ENCODE data around the gene SERPINB7.

DNA sequence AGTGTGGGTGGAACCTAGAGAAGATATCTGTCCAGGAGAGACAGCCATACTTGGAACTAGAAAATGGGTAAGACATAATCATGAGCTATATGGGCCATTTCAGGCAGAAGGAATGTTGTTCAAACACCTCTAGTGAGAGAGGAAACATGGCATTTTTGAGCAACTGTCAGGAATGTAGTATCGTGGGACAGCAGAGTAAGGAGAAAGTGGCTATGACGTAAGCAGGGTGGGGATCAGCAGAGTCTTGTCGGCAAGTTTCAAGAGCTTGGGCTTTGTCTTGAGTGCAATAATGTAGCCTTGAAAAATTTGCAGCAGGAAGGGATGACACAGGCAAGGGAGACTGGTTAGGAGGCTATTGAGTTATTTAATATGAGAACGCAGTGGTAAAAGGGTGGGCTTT is 20.4 kb downstream of the SERPINB7 start:
- TF ChIP-seq POLR2AphosphoS5 (IDR thresholded peaks at IDR 0.05; ENCODE audit: low read depth, low read length) (no peak), TAF1 (IDR thresholded peaks at IDR 0.05; ENCODE audit: borderline replicate concordance, insufficient read depth, low read length) (no peak), FOXP2 (optimal IDR thresholded peaks at IDR 0.05; ENCODE audit: borderline replicate concordance, extremely low read depth, extremely low read length, insufficient read depth) (no peak)
- TF ChIP-seq, protein P1, sequence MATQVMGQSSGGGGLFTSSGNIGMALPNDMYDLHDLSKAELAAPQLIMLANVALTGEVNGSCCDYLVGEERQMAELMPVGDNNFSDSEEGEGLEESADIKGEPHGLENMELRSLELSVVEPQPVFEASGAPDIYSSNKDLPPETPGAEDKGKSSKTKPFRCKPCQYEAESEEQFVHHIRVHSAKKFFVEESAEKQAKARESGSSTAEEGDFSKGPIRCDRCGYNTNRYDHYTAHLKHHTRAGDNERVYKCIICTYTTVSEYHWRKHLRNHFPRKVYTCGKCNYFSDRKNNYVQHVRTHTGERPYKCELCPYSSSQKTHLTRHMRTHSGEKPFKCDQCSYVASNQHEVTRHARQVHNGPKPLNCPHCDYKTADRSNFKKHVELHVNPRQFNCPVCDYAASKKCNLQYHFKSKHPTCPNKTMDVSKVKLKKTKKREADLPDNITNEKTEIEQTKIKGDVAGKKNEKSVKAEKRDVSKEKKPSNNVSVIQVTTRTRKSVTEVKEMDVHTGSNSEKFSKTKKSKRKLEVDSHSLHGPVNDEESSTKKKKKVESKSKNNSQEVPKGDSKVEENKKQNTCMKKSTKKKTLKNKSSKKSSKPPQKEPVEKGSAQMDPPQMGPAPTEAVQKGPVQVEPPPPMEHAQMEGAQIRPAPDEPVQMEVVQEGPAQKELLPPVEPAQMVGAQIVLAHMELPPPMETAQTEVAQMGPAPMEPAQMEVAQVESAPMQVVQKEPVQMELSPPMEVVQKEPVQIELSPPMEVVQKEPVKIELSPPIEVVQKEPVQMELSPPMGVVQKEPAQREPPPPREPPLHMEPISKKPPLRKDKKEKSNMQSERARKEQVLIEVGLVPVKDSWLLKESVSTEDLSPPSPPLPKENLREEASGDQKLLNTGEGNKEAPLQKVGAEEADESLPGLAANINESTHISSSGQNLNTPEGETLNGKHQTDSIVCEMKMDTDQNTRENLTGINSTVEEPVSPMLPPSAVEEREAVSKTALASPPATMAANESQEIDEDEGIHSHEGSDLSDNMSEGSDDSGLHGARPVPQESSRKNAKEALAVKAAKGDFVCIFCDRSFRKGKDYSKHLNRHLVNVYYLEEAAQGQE (IDR thresholded peaks at IDR 0.05; ENCODE audit: insufficient read depth in 1 of 2, low read depth in 2 of 2, low read length in 2 of 2), result no peak
